ENCODE results near the gene TIMM44. TPM values are rescaled to one million over a fixed set of nuclear protein-coding genes. Genes with fewer than 3 reads are reported as not detected.

TIMM44 gene
- total RNA-seq, 4 donors from 2014 or later: 53.9 to 168 (median 94.1) TPM

DNA sequence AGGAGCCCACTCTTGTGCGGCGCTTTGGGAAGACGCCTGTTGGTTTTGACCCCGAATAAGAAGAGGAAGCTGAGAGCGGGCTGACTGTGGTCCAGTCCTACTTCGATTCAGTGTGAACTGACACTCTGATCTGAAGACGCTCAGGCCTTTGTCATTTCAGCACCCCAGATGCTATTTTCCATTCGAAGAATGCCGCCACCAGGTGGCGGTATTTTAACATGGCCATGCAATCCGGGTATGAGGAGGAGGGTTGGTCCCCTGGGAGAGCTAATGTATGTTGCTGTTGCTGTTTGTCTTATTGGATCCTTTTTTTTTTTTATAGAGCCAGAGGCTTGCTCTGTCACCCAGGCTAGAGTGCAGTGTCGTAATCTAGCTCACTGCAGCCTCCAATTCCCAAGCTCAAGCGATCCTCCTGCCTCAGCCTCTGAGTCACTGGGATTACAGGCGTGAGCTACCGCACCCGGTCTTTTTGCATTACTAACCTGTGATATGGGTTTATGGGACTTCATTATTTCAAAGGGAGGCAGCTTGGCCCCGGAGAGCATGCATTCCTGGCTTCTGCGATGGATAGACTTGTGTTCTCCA, 803 bp upstream of the TIMM44 start:
- H3K4me3 ChIP-seq: peak overlapping the region; percentile 67 to 97 (median 82)
- TF ChIP-seq, protein P1, sequence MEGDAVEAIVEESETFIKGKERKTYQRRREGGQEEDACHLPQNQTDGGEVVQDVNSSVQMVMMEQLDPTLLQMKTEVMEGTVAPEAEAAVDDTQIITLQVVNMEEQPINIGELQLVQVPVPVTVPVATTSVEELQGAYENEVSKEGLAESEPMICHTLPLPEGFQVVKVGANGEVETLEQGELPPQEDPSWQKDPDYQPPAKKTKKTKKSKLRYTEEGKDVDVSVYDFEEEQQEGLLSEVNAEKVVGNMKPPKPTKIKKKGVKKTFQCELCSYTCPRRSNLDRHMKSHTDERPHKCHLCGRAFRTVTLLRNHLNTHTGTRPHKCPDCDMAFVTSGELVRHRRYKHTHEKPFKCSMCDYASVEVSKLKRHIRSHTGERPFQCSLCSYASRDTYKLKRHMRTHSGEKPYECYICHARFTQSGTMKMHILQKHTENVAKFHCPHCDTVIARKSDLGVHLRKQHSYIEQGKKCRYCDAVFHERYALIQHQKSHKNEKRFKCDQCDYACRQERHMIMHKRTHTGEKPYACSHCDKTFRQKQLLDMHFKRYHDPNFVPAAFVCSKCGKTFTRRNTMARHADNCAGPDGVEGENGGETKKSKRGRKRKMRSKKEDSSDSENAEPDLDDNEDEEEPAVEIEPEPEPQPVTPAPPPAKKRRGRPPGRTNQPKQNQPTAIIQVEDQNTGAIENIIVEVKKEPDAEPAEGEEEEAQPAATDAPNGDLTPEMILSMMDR (IDR thresholded peaks at IDR 0.05 in 4 of 5, conservative IDR thresholded peaks at IDR 0.05 in 1 of 5): peak; percentile 88 to 96 (median 88)
- no peak for TF ChIP-seq POLR2A (IDR thresholded peaks at IDR 0.05)
- H3K27ac ChIP-seq: peak overlapping the region; percentile 94 to 100 (median 98)
- DNase-seq: peak; percentile 65 to 84
- H3K27me3 ChIP-seq: no peaks in the 10 kb centered on the region
- H3K9me3 ChIP-seq: no peaks in the 10 kb centered on the region
- in situ Hi-C loops (cut with MboI; ENCODE audit: low sequenced_read_pairs in 4 of 4): loop anchor here (5.0 to 10.0 kb wide), 2 partner anchors 58 to 311 kb away; no protein-coding TSS in a partner anchor
- peaks cover 10 to 19% of the 10 kb centered on the region in 2 donors for H3K4me1 ChIP-seq
- peaks cover 0 to 17% of the 10 kb centered on the region in 2 donors for H3K36me3 ChIP-seq
- ATAC-seq: peak; percentile 69 to 78
- intact Hi-C loops (cut with DNase I; ENCODE audit: low total_unique reads): loop anchor here (1.0 to 10.0 kb wide), 3 partner anchors 58 to 891 kb away; partner anchors contain the start of genes MBD3L1 and ZNF558

DNA sequence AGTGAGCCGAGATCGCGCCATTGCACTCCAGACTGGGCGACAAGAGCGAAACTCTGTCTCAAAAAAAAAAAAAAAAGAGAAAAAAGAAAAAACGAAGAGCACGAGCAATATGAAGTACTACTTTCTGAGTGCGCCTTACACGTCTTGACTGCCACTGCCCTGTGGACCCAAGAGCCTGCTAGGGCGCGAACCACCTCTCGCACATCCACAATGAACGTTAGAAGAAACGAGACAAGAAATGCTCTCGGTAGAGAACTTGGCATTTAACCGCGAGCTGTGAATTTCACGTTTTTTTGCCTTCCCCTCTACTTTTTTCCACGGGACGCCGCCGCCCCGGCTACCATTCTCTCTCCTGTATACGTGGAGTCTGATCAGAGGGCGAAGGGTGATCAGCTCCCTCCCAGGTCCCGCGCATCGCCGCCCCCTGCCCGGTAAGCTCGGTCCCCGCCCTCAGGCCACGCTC, 454 bp downstream of the TIMM44 start:
- peaks cover 10 to 19% of the 10 kb centered on the region in 2 donors for H3K4me1 ChIP-seq

DNA sequence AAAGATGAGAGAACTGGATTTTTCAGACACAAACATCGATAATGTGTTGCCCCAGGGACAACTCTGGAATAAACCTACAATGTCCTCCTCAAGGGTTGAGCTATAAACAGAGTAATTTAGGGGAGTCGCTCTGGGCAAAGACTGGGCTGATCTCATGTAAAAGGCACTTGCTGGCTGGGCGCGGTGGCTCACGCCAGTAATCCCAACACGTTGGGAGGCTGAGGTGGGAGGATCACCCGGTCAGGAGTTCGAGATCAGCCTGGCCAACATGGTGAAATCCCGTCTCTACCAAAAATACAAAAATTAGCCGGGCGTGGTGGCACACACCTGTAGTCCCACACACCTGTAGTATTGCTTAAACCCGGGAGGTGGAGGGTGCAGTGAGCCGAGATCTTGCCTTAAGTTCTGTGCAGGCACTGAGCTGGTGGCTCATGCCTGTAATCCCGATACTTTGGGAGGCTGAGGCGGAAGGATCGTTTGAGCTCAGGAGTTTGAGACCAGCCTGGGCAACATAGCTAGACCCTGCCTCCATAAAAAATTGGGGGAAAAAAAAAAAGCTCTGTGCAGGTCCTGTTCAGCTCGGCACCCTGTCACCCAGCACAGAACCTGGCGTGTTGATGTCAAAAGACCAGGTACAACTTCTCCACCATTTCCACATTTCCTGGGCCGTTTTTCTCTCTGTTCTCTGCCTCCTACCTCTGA, 1.4 kb downstream of the TIMM44 start:
- DNase-seq (no peak), ATAC-seq (no peak)
- H3K9me3 ChIP-seq: no peaks in the 10 kb centered on the region
- H3K36me3 ChIP-seq: peaks cover 0 to 39% of the 10 kb centered on the region in 2 donors
- H3K27me3 ChIP-seq: no peaks in the 10 kb centered on the region
- intact Hi-C loops (cut with DNase I; ENCODE audit: low total_unique reads) (loop anchor here (10.0 kb wide), 1 partner anchor 893 kb away; the partner anchor contains the start of genes MBD3L1 and ZNF558), in situ Hi-C loops (cut with MboI; ENCODE audit: low sequenced_read_pairs in 4 of 4) (loop anchor here (5.0 to 10.0 kb wide), 2 partner anchors 60 to 313 kb away; no protein-coding TSS in a partner anchor)
- TF ChIP-seq, protein P1 (IDR thresholded peaks at IDR 0.05 in 4 of 5, conservative IDR thresholded peaks at IDR 0.05 in 1 of 5): no peak
- TF ChIP-seq POLR2A (IDR thresholded peaks at IDR 0.05): no peak
- peak overlapping the region; percentile 94 to 100 (median 98) for H3K27ac ChIP-seq
- H3K4me3 ChIP-seq: peak overlapping the region in 3 of 4 donors; percentile 76 to 97 (median 88)
- peaks cover 10 to 19% of the 10 kb centered on the region in 2 donors for H3K4me1 ChIP-seq

More for the DNA sequence above, 454 bp downstream of the TIMM44 start:
- Histone ChIP-seq H3K27ac (peak overlapping the region; percentile 94 to 100 (median 98)), H3K4me3 (peak overlapping the region; percentile 67 to 97 (median 82)), H3K27me3 (no peaks in the 10 kb centered on the region), H3K9me3 (no peaks in the 10 kb centered on the region), H3K36me3 (peaks cover 0 to 30% of the 10 kb centered on the region in 2 donors)
- no peak for DNase-seq
- intact Hi-C loops (cut with DNase I; ENCODE audit: low total_unique reads) (loop anchor here (1.0 to 10.0 kb wide), 3 partner anchors 23 to 892 kb away; partner anchors contain the start of genes MAP2K7, MBD3L1, SNAPC2 and ZNF558), in situ Hi-C loops (cut with MboI; ENCODE audit: low sequenced_read_pairs in 4 of 4) (loop anchor here (5.0 to 10.0 kb wide), 2 partner anchors 59 to 312 kb away; no protein-coding TSS in a partner anchor)
- no peak for ATAC-seq
- TF ChIP-seq, protein P1 (IDR thresholded peaks at IDR 0.05 in 4 of 5, conservative IDR thresholded peaks at IDR 0.05 in 1 of 5): no peak
- no peak for TF ChIP-seq POLR2A (IDR thresholded peaks at IDR 0.05)

DNA sequence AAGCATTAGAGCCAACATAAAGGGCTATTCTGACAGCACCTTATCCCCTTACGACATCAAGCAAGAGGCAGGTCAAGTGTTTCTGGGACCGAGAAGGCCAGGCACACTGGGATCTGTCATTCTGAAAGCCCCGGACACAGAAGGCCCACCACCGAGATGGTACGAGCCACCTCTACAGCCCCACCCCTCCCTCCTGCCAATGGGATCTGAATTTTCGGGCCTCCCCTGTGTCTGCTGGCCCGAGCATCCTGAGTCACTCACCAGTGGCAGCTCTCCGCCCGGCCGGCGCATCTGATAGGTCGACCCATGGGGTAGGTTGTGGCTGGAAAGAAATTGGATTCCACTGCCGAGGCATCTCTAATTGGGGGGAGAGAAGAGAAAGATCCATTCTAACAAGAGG, 2.6 kb downstream of the TIMM44 start:
- TF ChIP-seq POLR2A (IDR thresholded peaks at IDR 0.05): no peak
- TF ChIP-seq, protein P1 (IDR thresholded peaks at IDR 0.05 in 4 of 5, conservative IDR thresholded peaks at IDR 0.05 in 1 of 5): no peak
- no peak overlapping the region for H3K27ac ChIP-seq
- no peak overlapping the region for H3K4me3 ChIP-seq
- no peaks in the 10 kb centered on the region for H3K27me3 ChIP-seq
- ATAC-seq (no peak), DNase-seq (no peak)
- in situ Hi-C loops (cut with MboI; ENCODE audit: low sequenced_read_pairs in 4 of 4): loop anchor here (5.0 to 10.0 kb wide), 2 partner anchors 61 to 314 kb away; no protein-coding TSS in a partner anchor
- H3K36me3 ChIP-seq: peaks cover 0 to 51% of the 10 kb centered on the region in 2 donors
- H3K9me3 ChIP-seq: no peaks in the 10 kb centered on the region
- intact Hi-C loops (cut with DNase I; ENCODE audit: low total_unique reads): loop anchor here (10.0 kb wide), 1 partner anchor 894 kb away; the partner anchor contains the start of genes MBD3L1 and ZNF558
- peaks cover 10 to 19% of the 10 kb centered on the region in 2 donors for H3K4me1 ChIP-seq

Measured in gastrocnemius medialis (tissue), 4 donors.